Erythroblast (primary cell): Measurements from ENCODE around the gene PDZD8.
"Not testable (repeated sequence)": the region's sequence is repeated elsewhere in the genome, so short reads cannot be mapped to it uniquely, and the experiment has no call there.

Experiments
- DNase-seq, 2 experiments: peaks; one replicate each; lab custom pipeline; 2025; lab: John Stamatoyannopoulos, UW
- GATA1 ChIP-seq: IDR thresholded peaks from 2 replicates; pipeline ENCODE4 v1.6.1; 2011; ENCODE audit warnings: low read depth, mild to moderate bottlenecking, control low read depth, low read length, moderate library complexity
- POLR2A ChIP-seq: IDR thresholded peaks from 2 replicates; pipeline ENCODE4 v1.6.1; 2011; ENCODE audit warnings: mild to moderate bottlenecking, low read length

Gene PDZD8

DNA sequence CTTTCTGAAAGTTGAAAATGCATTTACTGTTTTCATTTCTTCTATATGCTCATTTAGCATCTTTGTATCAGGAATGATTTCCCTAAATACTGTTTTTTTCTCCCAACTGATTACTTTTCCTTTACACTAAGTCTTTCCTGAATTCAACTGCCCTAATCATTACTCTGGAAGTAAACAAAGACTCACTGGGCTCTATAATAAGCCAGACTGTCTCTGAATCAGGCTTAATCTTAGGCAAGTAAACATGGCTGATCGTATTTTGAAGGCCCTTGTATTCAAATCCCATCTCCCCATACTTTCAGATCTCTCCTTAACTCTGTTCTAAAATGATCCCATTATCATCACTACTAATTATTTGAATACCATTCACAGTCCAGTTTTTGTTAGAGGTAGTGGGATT is 61.6 kb downstream of the PDZD8 start:
- no peak for DNase-seq
- TF ChIP-seq GATA1 (no peak), POLR2A (no peak)

DNA sequence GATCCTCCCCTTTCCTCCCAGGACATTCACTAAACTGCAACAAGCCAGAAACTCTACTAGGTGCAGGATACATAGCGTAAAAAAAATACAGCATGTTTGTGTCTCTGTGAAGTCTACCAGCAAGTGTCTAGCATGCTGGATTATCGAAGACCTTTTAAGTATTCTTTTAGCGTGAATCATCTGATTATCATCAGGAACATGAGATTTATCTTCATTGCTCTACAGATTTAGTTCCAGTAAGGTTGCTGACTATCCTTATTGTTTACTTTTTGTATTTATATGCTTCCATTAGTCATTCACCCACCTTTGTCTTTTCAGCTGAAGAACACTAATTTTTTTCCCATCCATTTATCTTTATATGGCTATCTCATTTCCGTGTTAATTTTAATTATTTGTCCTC is 62.8 kb downstream of the PDZD8 start:
- TF ChIP-seq POLR2A (no peak), GATA1 (no peak)
- DNase-seq, result no peak

DNA sequence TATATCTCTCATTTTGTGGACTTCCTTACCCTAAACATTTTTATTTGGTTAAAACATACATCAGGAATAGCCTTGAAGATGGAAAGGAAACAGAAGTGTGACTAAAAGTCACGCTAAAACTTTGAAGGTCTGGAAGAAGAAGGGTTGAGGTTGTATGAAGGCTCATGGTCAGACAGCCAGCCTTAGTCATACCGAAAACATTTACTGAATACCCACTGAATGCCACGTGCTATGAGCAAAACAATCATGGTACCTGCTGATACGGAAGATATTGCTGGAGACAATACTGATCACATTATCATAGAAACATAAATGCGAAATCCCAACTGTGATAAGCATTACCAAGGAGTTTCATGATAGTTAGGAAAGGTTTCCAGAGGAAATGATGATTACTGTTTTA is 64.0 kb downstream of the PDZD8 start:
- DNase-seq, result no peak
- TF ChIP-seq GATA1, result no peak
- TF ChIP-seq POLR2A, result no peak

DNA sequence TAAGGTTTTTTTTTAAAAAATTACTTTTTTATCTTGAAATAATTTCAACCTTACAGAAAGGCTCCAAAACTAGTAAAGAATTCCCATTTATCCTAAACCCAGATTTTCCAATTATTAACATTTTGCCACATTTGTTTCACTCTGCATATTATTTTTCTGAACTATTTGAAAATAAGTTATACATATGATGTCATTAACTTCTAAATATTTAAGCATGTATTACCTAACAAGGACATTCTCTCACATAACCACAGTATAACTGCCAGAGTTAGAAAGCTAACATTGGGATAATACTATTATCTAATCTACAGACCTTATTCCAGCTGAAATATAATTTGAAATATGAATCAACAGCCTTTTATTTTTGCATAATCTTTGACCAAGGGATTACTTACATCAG is 68.6 kb downstream of the PDZD8 start:
- no peak for DNase-seq

DNA sequence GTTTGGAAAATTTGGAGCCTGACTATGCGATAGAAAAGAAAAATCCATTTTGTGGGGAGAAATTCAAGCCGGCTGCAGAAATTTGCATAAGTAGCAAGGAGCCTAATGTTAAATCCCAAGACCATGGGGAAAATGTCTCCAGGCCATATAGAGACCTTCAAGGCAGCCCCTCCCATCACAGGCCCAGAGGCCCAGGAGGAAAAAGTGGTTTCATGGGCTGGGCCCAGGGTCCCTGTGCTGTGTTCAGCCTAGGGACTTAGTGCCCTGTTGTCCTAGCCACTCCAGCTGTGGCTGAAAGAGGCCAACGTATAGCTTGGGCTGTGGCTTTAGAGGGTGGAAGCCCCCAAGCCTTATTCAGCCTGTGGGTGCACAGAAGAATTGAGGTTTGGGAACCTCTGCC is 71.8 kb downstream of the PDZD8 start:
- DNase-seq, result not testable (repeated sequence)

More for the DNA sequence above, 68.6 kb downstream of the PDZD8 start:
- TF ChIP-seq POLR2A (no peak), GATA1 (no peak)

DNA sequence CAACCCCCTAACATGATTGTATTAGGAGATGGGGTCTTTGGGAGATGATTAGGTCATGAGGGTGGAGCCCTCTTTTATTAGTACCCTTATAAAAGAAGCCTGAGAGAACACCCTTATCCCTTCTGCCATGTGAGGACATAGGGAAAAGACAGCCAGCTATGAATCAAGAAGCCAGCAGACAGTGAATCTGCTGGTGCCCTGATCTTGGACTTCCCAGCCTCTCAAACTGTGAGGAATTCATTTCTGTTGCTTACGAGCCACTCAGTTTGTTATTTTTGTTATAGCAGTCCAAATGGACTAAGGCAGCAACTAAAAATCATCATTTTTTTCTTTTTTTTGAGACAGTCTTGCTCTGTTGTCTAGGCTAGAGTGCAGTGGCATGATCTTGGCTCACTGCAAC is 74.6 kb downstream of the PDZD8 start:
- TF ChIP-seq POLR2A (no peak), GATA1 (no peak)
- no peak for DNase-seq

DNA sequence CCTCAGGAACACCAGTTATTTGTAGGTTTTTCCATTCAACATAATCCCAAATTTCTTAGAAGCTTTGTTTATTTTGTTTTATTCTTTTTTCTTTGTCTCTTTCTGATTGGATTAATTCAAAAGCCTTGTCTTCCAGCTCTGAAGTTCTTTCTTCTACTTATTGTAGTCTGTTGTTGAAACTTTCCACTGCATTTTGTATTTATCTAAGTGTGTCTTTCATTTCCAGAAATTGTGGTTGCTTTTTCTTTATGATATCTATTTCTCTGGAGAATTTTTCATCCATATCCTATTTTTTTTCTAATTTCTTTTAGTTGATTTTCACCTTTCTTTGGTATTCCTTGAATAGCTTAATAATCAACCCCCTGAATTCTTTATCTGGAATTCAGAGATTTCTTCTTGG is 75.8 kb downstream of the PDZD8 start:
- TF ChIP-seq GATA1, result no peak
- no peak for TF ChIP-seq POLR2A
- DNase-seq, result no peak

DNA sequence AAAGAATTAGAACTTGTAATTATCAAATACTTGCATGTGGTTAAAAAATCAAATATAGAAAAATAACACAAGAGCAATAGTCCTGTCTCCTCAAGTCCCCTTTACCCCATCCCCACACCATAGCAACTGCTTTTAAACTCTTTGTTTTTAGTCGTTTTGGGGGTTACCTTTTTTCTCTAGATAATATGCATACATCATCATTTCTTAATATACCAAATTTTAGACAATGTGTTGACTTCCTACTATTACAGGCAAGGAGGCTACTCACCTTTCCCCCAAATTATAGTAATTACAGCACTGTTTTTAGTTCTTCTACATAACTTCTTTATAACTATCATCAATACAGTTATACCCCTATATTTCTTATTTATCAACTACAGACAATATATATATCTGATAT is 77.0 kb downstream of the PDZD8 start:
- no peak for TF ChIP-seq POLR2A
- no peak for TF ChIP-seq GATA1
- DNase-seq, result no peak

DNA sequence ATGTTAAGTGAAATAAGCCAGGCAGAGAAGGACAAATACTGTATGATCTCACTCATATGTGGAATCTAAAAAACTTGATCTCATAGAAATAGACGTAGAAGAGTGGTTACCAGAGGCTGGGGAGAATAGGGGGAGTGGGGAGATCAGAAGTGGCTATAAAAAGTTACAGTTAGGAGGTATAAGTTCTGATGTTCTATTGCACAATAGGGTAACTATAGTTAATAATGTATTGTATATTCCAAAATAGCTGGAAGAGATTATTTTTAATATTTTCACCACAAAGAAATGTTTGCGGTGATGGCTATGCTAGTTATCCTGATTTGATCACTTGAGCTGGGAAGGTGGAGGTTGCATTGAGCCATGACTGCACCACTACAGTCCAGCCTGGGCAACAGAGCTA is 80.5 kb downstream of the PDZD8 start:
- DNase-seq, result no peak
- no peak for TF ChIP-seq GATA1
- TF ChIP-seq POLR2A, result no peak

DNA sequence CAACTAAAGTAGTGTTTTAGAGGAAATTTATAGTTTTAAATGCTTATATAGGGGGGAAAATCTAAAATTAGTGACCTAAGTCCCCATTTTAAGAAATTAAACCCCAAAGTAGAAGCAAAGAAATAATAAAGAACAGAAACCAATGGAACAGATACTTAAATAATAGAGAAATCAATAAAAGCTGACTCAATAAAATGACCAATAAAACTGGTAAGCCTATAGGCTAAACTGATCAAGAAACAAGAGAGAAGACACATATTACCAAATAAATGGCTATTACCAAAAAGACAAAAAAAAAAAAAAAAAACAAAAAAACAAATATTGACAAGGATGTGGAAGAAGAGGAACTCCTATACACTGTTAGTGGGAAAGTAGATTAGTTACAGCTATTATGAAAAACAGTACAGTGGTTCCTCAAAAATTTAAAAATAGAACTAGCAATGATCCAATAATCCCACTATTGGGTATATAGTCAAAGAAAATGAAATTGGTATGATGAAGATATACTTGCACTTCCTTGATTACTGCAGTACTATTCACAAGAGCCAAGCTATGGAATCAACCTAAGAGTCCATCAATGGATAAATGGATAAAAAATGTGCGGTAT is 81.1 kb downstream of the PDZD8 start:
- no peak for DNase-seq
- TF ChIP-seq POLR2A, result no peak
- TF ChIP-seq GATA1, result no peak

DNA sequence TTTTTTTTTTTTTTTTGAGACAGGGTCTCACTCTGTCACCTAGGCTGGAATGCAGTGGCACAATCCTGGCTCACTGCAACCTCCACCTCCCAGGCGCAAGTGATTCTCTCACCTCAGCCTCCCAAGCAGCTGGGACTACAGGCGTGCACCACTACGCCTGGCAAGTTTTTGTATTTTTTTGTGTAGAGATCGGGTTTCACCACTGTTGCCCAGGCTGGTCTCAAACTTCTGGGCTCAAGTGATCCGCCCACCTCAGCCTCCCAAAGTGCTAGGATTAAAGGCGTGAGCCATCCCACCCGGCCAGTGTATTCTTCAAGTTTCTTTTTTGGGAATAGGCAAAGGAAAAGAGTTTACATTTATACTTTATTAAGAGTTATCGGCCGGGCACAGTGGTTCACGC is 84.4 kb downstream of the PDZD8 start:
- DNase-seq, result not testable (repeated sequence)

DNA sequence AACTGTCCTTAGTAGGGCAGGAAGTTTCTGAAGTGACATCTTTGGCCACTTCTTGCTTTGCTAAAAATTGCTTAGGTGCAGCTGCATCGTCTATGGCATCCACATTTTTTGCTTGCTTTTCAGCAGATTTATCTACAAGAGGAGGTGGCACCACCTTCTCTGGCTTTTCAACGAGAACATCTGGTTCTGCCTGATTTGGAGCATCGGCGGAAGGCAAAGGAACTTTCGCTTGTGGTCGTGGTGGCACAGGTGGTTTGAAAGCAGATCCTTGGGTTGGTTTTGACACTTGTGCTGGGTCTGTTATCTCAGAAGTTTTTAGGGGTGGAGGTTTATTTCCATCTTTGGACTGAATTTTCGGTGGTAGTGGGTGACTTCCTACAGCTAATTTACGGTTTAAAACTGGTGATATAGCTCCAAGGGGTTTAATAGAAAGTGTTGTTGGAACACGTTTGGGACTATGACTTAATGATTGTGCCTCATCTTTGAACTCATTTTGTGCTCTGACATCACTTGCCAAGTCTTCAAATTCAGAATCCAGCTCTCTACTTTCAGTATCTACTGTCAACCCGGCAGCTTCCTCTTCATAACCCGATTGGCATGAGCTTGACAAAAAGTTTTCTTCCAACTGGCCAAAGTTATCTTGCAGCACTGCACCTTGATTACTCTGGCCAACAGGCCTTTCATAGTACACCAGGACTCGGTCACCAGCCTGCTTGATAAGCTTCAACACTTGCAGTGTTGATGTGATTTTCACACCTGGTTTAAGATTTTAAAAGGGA is 90.3 kb downstream of the PDZD8 start:
- TF ChIP-seq POLR2A, result no peak
- TF ChIP-seq GATA1, result no peak
- no peak for DNase-seq

DNA sequence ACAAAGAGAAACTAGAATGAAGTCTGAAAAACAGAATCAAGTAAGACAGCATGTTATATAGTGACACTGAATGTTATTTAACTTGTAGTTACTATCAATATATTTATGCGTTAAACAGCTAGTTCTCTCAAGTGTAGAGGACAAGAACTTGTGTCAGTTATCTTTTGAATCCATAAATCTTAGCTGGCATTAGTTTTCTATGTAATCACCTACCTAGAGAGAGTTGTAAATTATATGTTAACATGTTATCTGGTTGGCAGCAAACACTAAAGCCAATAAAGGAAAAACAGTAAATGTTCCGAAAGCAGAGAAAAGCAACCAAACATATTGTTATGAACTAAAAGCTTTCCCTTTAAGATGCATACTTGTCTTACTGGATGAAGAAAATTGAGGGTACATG is 97.6 kb downstream of the PDZD8 start:
- TF ChIP-seq POLR2A (no peak), GATA1 (no peak)
- DNase-seq, result peak in 1 of 2 experiments; percentile 8

DNA sequence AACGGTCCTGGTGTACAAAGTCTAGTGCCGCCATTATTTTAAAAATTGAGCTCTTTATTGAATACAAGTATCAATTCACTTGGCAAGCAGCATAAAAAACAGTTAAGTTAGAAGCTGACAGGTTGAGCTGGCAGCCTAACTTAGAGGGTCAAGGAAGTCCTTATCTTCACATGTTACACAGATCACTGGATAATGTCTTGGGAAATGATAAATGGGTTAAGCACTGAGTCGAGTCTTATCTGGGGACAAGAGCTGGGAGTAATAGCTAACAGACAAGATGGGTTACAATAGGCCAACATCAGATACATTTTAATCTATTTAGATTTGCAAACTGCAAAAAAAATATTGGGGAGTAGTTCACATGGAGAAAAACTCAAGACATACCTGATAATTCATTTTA is 100.1 kb downstream of the PDZD8 start:
- no peak for TF ChIP-seq POLR2A
- no peak for TF ChIP-seq GATA1
- peak; percentile 14 to 73 for DNase-seq

DNA sequence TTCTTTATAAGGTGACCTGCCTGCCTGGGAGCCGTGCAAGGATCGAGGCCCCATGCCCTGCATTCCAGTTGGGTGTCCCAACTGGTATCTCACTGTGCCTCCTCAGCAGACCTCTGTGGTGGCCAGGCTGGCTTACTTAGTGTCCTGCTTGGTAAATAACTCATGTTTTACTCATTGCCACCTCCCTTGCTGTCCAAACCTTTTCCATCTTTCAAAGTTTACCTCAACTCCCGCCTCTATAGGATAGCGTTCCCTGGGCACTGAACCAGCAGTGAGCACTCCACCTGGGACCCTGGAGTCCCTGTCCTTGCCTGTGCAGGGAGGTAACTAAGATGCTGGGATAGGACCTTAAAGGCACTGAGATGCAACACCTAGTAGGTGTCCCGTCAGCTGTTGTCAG is 100.7 kb downstream of the PDZD8 start:
- no peak for TF ChIP-seq POLR2A
- no peak for TF ChIP-seq GATA1
- DNase-seq, result no peak
